ENCODE measurements around the gene CR1L. TPM values are rescaled to one million over a fixed set of nuclear protein-coding genes. Genes with fewer than 3 reads are reported as not detected.

Gene CR1L
- total and polyA plus RNA-seq, 9 of the 15 experiments (the other 6 are each of a cell fraction or from before 2014, with no cell fraction given), result 10.1 to 74.8 (median 34.3) TPM

- TF ChIP-seq FOSL1 (tag; conservative IDR thresholded peaks at IDR 0.05) (no peak), ARID1B (IDR thresholded peaks at IDR 0.05) (no peak), ZNF197 (CRISPR knock-in tag; IDR thresholded peaks at IDR 0.05; ENCODE audit: low read depth) (no peak), U2AF2 (optimal IDR thresholded peaks at IDR 0.05; ENCODE audit: low read depth, low read length) (no peak), KDM4B (IDR thresholded peaks at IDR 0.05; ENCODE audit: borderline replicate concordance in 2 of 2, low read depth in 1 of 2) (peak in 1 of 2 experiments; percentile 54; a peak in 1 of 4 replicates), GTF2E2 (tag; IDR thresholded peaks at IDR 0.05) (no peak), RBFOX2 (IDR thresholded peaks at IDR 0.05; ENCODE audit: low read depth, low read length) (peak; percentile 70), CHD4 (IDR thresholded peaks at IDR 0.05; ENCODE audit: insufficient read depth, insufficient replicate concordance, low read depth, low read length, poor library complexity, severe bottlenecking) (no peak), SOX6 (IDR thresholded peaks at IDR 0.05) (no peak), ZBTB5 (IDR thresholded peaks at IDR 0.05) (no peak), MBD2 (IDR thresholded peaks at IDR 0.05; ENCODE audit: borderline replicate concordance, low read depth) (peak; percentile 46; the same call in 1 of the 2 replicates), SP2 (IDR thresholded peaks at IDR 0.05; ENCODE audit: extremely low read depth, low read depth, low read length, poor library complexity, severe bottlenecking) (no peak), RNF2 (IDR thresholded peaks at IDR 0.05) (peak; percentile 88; the same call in 1 of the 2 replicates)
- TF ChIP-seq, protein P1, sequence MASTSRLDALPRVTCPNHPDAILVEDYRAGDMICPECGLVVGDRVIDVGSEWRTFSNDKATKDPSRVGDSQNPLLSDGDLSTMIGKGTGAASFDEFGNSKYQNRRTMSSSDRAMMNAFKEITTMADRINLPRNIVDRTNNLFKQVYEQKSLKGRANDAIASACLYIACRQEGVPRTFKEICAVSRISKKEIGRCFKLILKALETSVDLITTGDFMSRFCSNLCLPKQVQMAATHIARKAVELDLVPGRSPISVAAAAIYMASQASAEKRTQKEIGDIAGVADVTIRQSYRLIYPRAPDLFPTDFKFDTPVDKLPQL (IDR thresholded peaks at IDR 0.05; ENCODE audit: extremely low read depth, insufficient read length), result peak; percentile 85
- TF ChIP-seq, protein P2, sequence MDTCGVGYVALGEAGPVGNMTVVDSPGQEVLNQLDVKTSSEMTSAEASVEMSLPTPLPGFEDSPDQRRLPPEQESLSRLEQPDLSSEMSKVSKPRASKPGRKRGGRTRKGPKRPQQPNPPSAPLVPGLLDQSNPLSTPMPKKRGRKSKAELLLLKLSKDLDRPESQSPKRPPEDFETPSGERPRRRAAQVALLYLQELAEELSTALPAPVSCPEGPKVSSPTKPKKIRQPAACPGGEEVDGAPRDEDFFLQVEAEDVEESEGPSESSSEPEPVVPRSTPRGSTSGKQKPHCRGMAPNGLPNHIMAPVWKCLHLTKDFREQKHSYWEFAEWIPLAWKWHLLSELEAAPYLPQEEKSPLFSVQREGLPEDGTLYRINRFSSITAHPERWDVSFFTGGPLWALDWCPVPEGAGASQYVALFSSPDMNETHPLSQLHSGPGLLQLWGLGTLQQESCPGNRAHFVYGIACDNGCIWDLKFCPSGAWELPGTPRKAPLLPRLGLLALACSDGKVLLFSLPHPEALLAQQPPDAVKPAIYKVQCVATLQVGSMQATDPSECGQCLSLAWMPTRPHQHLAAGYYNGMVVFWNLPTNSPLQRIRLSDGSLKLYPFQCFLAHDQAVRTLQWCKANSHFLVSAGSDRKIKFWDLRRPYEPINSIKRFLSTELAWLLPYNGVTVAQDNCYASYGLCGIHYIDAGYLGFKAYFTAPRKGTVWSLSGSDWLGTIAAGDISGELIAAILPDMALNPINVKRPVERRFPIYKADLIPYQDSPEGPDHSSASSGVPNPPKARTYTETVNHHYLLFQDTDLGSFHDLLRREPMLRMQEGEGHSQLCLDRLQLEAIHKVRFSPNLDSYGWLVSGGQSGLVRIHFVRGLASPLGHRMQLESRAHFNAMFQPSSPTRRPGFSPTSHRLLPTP (IDR thresholded peaks at IDR 0.05; ENCODE audit: borderline replicate concordance, extremely low read depth, insufficient read length), result no peak
Observed at GRCh38 chr1:207605444-207606361, 39.2 kb upstream of the CR1L start (continued).

All from K562 (cell line).